Stimulated activated CD4-positive, alpha-beta T cell treated with anti-CD3 and anti-CD28 coated beads, Interleukin-12 subunit alpha, Interleukin-12 subunit beta, amount 100 ng/mL, for 24 hours (primary cell): ENCODE results near the gene XPOT.
"Not testable (repeated sequence)": the region's sequence is repeated elsewhere in the genome, so short reads cannot be mapped to it uniquely, and the experiment has no call there.

Source experiments
- DNase-seq, 2 experiments: peaks; one replicate each; pipeline ENCODE4 v3.0.0-alpha.2; 2020; ENCODE audit warnings: low read depth in 2 of 2

Gene XPOT, protein sequence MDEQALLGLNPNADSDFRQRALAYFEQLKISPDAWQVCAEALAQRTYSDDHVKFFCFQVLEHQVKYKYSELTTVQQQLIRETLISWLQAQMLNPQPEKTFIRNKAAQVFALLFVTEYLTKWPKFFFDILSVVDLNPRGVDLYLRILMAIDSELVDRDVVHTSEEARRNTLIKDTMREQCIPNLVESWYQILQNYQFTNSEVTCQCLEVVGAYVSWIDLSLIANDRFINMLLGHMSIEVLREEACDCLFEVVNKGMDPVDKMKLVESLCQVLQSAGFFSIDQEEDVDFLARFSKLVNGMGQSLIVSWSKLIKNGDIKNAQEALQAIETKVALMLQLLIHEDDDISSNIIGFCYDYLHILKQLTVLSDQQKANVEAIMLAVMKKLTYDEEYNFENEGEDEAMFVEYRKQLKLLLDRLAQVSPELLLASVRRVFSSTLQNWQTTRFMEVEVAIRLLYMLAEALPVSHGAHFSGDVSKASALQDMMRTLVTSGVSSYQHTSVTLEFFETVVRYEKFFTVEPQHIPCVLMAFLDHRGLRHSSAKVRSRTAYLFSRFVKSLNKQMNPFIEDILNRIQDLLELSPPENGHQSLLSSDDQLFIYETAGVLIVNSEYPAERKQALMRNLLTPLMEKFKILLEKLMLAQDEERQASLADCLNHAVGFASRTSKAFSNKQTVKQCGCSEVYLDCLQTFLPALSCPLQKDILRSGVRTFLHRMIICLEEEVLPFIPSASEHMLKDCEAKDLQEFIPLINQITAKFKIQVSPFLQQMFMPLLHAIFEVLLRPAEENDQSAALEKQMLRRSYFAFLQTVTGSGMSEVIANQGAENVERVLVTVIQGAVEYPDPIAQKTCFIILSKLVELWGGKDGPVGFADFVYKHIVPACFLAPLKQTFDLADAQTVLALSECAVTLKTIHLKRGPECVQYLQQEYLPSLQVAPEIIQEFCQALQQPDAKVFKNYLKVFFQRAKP

DNA sequence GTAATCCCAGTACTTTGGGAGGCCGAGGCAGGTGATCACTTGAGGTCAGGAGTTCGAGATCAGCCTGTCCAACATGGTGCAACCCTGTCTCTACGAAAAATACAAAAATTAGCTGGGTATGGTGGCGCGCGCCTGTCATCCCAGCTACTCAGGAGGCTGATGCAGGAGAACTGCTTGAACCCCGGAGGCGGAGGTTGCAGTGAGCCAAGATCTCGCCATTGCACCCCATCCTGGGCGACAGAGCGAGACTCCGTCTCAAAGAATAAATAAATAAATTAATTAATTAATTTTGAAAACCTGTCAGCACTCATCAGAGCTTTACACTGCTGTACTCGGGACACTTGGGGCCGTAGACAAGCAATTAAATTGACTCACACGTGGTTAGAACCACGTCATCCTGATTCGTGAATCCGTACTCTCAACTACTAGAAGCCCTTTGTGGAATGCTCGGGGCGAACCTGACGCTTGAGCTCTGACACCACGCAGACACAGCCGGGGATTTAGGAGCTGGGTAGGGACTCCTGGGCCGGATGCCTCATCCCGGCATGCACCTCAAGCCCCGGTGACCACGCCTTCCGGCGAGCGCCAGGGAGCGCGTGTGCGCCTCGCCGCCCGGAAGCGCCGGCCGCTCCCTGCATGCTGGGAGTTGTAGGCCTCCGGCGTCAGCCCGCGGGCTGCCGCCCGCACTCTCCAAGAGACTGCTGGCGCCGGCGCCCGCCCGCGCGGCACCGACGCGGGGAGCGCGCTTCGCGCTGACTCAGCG lies at the start of gene XPOT:
Gene XPOT (plus strand): TSS at position 686 of the 763 bp plus-strand sequence. CDS start 5,644 bp downstream, outside the sequence.
- peak; percentile 85 to 86 for DNase-seq

DNA sequence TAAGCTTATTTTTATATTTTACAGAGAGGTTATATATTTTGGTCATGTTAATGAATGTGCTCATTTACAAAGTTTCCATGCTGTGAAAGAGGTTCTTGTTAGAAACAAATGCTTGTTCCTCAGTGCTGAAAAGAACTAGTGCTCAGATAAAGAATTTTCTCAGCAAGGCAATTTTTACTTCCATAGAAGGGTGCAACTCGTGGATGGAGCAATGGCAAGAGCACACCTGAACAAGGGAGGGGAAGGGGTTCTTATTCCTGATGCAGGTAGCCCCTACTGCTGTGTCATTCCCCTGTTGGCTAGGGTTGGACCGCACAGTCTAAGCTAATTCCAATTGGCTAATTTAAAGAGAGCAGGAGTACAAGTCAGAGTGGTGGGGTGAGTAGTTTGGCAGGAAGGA lies 48.0 kb upstream of the XPOT start:
- not testable (repeated sequence) for DNase-seq

DNA sequence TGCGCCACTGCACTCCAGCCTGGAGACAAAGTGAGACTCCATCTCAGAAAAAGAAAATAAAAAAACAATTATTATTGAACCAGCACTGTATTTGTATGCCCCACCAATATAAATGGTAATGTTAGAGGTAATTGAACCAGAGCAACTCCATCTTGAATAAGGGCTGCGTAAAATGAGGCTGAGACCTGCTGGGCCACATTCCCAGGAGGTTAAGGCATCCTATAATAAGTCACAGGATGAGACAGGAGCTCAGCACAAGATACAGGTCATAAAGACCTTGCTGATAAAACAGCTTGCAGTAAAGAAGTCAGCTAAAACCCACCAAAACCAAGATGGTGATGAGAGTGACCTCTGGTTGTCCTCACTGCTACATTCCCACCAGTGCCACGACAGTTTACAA lies 43.0 kb upstream of the XPOT start:
- DNase-seq: not testable (repeated sequence)

DNA sequence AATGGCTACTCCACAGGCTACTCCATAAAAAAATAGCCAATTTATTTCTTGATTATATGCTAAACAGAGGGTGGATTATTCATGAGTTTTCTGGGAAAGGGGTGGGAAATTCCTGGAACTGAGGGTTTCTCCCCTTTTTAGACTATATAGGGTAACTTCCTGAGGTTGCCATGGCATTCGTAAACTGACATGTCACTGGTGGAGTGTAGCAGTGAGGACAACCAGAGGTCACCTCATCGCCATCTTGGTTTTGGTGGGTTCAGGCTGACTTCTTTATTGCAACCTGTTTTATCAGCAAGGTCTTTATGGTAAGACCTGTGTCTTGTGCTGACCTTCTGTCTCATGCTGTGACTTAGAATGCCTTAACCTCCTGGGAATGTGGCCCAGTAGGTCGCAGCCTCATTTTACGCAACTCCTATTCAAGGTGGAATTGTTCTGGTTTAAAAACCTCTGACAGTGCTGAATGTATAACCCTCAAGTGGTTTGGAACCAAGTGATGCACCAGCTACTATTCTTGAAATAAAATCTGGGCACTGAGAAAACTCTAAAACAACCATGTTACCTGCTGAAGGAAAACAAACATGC lies 41.4 kb upstream of the XPOT start:
- no peak for DNase-seq

DNA sequence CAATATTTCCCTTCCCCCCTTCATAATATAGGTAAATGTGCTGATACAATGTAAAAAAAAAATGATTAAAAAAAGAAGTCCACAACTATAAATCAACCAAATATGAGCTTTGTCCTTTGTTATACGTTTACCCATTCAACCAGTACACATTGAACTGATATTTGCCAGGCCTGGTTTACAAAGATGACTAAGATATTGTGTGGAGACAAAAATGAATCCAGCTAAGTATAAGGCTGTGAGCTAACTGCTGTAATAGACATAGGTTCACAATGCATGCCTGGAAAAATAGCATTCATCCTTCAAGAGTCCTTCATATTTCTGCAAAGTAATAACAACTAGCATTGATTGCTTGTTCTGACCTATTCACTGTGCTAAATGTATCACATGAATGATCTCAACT lies 20.5 kb upstream of the XPOT start:
- DNase-seq: no peak

DNA sequence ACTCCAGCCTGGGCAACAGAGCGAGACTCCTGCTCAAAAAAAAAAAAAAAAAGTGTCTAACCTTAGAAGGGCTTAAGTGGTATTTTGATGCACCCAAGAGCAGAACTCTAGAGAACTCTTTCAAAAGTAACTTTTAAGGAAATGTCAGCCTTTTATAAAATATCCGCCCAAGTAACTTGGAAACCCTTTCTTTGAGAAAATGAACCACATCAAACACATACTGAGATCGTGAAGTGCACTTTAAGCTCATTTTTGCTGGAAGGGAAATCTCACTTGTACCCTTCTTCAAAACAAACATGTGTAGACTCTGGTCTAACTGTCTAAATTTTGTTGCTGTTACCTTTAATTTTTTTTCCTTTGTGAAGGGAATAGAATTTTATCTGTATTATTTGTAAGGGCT lies 19.2 kb upstream of the XPOT start:
- DNase-seq: no peak

DNA sequence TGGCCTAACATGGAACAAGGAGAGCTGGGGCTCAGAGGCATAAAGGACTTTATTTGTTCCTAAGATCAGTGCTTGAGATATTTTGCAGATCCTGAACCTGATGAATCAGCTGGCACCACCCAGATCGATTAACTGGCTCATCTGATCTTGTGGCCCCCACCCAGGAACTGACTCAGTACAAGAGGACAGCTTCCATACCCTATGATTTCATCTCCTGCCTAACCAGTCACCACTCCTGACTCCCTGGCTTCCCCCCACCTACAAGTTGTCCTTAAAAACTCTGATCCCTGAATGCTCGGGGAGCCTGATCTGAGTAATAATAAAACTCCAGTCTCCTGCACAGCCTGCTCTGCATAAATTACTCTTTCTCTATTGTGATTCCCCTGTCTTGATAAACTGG lies 18.7 kb upstream of the XPOT start:
- DNase-seq: peak; percentile 28 to 34

DNA sequence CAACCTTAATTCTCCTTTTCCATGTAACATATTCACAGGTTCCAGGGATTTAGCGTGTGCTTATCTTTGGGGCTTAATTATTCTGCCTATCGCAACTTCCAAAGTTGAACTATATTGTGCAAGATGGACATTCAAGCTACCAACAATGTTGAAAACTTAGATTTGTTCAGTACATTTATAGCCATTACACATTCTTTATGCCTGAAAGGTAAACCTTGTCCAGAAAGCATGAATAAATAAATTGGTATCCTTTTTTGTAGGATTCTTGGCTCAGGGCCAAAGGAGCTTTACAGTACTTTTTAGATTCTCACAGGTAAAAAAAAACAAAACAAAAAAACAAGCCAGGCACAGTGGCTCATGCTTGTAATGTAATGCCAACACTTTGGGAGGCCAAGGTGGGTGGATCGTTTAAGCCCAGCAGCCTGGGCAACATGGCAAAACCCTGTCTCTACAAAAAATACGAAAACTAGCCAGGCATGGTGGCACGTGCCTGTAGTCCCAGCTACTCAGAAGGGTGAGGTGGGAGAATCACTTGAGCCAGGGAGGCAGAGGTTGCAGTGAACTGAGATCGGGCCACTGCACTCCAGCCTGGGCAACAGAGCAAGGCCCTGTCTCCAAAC lies 16.9 kb upstream of the XPOT start:
- DNase-seq: no peak

DNA sequence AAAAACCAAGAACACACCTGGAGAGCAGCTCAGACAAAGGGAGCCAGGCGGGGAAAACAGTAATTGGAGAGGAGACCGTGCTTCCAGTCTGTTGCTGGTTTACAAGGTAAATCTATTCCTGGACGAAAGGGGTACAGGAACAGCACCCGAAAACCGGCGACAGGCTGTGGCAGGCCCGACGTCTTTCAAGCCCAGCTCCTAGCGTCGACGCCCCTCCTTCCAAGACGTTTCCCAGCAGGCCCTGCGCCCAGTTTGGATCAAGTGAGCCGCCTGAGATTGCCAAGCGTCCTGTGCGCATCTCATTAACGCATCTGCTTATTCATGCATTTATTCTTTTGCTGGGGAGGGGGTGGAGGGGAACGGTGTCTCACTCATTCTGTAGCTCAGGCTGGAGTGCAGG lies 15.0 kb upstream of the XPOT start:
- DNase-seq: no peak

DNA sequence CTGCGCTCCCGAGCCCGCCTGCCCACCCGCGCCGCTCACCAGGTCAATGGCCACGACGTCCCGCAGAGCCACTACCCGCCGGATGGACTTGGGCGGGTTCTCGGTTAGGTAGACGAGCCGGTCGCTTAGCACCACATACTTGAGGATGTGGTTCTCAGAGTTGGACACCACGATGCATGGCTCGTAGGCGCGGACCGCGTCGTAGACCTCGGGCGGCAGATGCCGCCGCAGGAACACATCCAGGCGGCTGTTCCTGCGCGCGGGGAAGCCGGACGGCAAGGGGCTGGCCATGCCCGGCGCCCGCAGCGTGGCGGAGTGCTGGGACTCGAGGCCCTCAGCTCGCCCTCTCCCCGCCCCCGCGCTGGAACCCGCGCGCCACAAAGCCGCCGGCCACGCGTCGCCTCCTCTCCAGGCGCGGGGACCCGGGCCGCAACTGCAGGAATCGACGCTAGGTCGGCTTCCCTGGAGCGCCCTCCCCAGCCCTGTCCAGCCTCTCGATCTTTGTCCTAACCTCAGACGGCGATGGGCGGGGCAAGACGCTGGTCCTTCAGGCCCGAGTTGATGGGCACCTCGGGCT lies 13.8 kb upstream of the XPOT start, which contains the start of gene C12orf56:
Gene C12orf56 (minus strand): TSS at position 484 of the 577 bp plus-strand sequence. CDS start 193 bp downstream, at position 291.
- DNase-seq: no peak

DNA sequence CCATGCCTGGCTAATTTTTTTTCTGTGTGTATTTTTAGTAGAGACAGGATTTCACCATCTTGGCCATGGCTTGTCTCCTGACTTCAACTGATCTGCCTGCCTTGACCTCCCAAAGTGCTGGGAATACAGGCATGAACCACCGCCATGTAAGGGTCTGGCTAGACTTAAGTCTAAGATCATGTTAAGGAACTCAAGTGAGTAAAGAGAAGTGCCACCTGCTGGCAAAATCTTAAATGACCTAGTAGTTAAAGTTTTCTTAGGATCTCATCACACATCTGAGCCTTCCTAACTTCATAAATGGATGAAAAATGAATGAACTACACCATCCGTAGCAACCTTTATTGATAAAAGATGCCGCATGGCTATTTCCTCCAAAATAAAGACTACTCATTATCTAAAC lies 12.0 kb upstream of the XPOT start:
- no peak for DNase-seq

DNA sequence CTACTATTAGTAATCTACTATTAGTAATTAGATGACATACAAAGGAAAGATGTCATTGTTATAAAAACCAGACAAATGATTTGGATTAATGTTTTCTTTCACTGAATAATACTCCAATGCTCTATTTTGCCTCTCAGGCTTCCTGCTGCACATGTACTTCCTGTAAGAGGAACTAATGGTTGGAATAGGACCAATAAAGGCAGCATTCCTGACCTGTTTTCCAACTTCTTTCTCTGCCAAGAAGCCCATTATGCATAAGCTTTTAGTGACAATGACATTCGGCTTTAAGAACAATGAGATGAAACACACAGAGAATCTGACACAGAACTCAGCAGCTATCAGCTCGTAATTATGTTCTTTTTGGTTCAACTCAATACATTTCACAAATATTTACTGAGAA lies 8.5 kb upstream of the XPOT start:
- no peak for DNase-seq

DNA sequence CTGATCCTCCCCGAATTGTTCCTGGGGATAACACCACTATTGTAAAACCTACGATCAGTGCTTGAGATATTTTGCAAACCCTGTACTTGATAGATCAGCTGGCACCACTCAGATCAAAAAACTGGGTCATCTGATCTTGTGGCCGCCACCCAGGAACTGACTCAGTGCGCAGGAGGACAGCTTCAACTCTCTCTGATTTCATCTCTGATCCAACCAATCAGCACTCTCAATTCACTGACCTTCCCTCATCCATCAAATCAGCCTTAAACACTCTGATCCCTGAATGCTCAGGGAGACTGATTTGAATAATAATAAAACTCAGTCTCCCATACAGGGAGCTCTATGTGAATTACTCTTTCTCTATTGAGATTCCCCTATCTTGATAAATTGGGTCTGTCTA lies 4.2 kb upstream of the XPOT start:
- no peak for DNase-seq

DNA sequence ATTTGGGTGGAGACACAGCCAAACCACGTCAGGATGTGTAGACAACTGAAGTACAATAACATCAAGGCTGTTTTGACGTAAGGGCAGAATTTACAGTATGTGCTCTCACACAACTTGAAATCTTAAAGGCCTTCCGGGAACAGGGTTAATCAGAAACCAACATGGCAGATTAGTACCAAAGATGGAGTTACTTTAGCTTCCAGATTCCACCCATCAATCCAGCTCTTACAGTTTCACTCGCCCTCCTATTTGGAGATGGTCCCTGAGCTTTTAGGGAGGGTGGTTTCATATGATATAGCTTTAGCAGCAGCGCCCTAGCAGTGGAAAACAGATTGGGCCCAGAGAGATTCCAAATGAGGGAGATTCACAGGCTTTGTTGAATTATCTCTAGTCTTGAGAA lies 2.0 kb upstream of the XPOT start:
- no peak for DNase-seq

DNA sequence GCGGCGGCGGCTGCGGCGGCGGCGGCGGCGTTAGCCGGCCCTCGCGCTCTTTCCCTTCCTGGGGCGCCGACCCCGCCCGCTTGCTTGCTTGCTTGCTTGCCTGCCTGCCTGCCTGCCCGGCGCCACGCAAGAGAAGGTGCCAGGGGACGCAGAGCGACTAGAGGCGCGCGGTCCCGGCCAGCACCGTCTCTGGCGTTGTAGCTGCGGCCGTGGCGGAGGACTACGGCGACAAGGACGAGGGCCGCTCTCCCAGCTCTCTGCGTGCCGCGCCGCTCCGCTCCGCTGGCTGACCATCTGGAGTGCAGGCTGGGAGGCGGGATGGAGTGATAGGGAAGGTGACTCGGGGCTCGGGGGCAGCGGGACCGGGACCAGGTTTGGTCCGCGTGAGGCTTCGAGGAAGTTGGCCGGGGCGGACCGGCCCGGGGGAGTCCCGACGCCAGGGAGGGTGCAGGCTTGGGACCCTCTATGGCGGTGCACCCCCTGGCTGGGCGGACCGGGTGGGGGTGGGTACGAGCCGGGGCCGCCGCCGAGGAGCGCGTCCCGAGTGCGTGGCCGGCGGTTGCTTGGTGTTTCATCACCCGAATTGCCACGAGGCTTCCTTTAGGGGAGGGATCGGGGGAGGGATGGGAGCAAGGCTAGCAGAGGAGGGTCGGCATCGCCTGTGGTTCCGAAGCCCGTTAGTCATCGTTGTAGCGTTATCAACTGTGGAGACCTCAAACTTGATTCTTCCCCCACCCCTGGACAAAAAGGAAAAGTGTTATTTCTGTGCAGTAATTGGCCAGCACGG lies 471 bp downstream of the XPOT start:
- peak; percentile 57 to 67 for DNase-seq

DNA sequence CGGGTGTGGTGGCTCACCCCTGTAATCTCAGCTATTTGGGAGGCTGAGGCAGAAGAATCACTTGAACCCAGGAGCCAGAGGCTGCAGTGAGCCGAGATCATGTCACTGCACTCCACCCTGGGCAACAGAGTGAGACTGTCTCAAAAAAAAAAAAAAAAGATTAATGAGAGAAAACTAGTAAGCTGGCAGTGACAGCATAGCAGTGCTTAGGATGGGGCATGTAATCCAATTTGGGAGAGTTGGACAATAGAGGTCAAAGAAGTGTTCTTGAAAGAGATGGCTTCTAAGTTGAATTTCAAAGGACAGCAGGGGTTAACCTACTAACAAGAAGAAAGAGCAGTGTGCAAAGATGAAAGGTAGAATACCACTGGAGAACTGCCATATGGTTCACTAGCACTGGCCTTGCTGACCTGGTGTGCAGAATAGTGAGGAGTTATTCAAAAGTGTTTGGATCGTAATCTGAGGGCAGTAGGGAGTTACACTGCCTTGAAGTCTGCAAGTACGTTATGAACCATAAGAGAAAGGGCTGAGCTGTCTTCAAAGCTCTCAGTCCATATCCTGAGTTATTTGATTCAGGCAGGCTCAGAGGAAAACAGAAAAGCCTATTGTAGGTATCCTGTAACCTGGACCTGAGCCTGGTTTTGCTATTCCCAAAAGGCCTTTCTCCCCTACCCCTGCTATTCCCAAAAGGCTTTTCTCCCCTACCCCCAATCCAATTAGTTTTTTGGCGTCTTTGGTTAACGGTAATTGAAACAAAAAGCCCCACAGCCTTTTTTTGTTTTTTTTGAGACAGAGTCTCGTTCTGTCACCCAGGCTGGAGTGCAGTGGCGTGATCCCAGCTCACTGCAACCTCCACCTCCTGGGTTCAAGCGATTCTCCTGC lies 3.4 kb downstream of the XPOT start:
- DNase-seq: no peak

DNA sequence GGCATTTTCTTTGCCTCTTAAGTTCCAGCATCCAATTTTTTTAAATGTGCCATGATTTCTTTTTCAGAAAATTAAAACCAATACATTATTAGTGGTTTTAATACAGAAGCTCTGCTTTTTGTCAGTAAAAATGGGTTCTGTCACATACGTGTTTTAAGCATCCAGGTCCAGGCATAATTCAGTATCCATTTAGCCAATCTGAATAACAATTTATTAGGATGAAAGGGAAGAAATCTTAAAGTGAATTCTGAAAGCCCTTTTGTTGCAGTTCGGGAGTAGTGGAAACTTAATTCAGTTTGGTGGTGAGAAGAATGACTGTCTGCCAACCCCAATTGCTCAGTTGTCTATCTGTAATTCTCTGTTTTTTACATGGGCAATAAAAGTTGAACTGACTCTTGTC lies 7.2 kb downstream of the XPOT start:
- no peak for DNase-seq

DNA sequence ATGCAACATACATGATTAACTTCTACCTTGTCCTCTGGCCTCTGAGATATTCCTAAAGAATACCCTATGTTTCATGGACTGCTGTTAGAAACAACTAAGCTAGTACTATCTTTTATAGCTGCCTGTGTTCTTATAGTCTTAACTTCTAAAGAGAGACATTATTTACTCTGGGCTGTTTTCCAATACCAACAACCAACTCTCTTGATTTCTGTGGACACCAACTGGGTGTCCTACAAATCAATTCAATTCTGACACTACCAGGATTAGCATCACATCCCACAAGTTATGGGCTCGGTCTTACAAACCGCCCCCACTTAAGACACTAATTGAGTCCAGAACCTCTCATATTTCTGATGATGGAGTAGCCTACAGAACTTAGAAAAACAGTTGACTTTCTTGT lies 8.3 kb downstream of the XPOT start:
- DNase-seq: no peak

DNA sequence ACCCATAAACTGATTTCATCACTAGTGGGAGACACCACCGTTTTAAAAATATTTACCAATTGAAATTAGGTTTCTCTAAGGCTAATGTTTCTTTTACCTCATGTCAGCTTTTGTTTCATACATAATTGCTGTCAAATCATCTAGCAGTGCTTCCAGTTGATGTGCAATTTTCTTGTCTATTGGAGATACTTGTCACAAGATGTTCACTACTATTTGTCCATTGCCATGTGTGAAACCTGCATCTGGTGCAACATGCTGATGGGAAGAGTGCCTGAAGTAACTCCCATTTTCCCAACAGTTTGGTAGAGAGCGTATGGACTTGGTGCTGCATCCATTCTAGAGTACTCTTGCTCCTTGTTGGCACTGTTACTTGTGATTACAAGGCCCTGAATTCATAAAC lies 9.7 kb downstream of the XPOT start:
- DNase-seq: no peak
